K562 (cell line): ENCODE measurements around the gene CACNA1S.

ENCODE experiments used
- BACH1 ChIP-seq: fragments of 200-800 bp; sonication (Bioruptor generic); IDR thresholded peaks from 2 replicates; pipeline ENCODE4 v1.6.1; 2016; ENCODE audit warnings: missing genetic modification characterization, missing compliant biosample characterization
- EP300 ChIP-seq: IDR thresholded peaks from 2 replicates; pipeline ENCODE4 v1.6.1; 2012; ENCODE audit warnings: low read length, improper control_type of control experiment
- NR3C1 ChIP-seq: sonication (generic); formaldehyde crosslinking; IDR thresholded peaks from 2 replicates; pipeline ENCODE4 v1.8.1; 2022; ENCODE audit warnings: missing genetic modification reagents
- POLR2A ChIP-seq: fragments of 450-650 bp; conservative IDR thresholded peaks from 2 replicates; pipeline ENCODE4 v1.6.1; 2016
- RHOXF2B ChIP-seq: fragments of 250-450 bp; sonication (Bioruptor Pico); conservative IDR thresholded peaks from 2 replicates; pipeline ENCODE4 v1.5.1; 2021
- SRSF1 ChIP-seq: fragments of 200-400 bp; formaldehyde crosslinking; IDR thresholded peaks from 2 replicates; pipeline ENCODE4 v1.6.1; 2017; ENCODE audit warnings: mild to moderate bottlenecking, low read depth, low read length, moderate library complexity
- TAF1 ChIP-seq: IDR thresholded peaks from 2 replicates; pipeline ENCODE4 v1.6.1; 2011; ENCODE audit warnings: mild to moderate bottlenecking, low read length, moderate library complexity; ENCODE audit not compliant: insufficient read depth, control insufficient read depth, severe bottlenecking; ENCODE audit errors: extremely low read depth
- TF ChIP-seq, protein P1 (sequence below), 3 experiments: IDR thresholded peaks in 2 of 3; conservative IDR thresholded peaks in 1 of 3; 2 replicates each; pipeline ENCODE4 v1.5.1; 2011 to 2012; ENCODE audit warnings: low read length in 3 of 3, mild to moderate bottlenecking in 3 of 3, control low read depth in 2 of 3, improper control_type of control experiment in 1 of 3, inconsistent platforms in 1 of 3, low read depth in 1 of 3, mixed read lengths in 1 of 3, moderate library complexity in 1 of 3; ENCODE audit not compliant: insufficient read depth in 2 of 3
- TF ChIP-seq, protein P2 (sequence below): fragments of 450-650 bp; IDR thresholded peaks from 2 replicates; pipeline ENCODE4 v1.7.0; 2016; ENCODE audit warnings: borderline replicate concordance
- TF ChIP-seq, protein P3 (sequence below): sonication (generic); formaldehyde crosslinking; IDR thresholded peaks from 2 replicates; pipeline ENCODE4 v1.8.1; 2022; ENCODE audit warnings: missing genetic modification reagents

DNA sequence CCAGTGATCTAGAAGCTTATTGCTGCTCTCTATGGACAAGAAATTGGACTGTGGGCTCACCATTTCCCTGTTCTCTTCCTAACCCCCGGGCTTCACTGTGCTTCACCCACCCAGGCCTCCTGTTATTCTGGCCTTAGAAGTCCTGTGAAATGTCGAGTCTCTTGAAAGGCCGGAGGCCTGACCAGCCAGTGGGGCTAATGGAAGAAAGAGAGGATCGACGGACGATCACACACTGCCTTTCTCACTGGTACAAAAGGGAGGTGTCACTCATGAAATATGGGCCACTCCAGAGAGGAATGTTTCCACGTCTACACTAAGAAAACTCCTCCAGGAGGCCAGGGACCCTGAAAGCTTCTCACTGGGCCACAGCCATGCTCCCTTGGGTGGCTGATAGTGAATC lies 36.1 kb downstream of the CACNA1S start:
- TF ChIP-seq, protein P1, sequence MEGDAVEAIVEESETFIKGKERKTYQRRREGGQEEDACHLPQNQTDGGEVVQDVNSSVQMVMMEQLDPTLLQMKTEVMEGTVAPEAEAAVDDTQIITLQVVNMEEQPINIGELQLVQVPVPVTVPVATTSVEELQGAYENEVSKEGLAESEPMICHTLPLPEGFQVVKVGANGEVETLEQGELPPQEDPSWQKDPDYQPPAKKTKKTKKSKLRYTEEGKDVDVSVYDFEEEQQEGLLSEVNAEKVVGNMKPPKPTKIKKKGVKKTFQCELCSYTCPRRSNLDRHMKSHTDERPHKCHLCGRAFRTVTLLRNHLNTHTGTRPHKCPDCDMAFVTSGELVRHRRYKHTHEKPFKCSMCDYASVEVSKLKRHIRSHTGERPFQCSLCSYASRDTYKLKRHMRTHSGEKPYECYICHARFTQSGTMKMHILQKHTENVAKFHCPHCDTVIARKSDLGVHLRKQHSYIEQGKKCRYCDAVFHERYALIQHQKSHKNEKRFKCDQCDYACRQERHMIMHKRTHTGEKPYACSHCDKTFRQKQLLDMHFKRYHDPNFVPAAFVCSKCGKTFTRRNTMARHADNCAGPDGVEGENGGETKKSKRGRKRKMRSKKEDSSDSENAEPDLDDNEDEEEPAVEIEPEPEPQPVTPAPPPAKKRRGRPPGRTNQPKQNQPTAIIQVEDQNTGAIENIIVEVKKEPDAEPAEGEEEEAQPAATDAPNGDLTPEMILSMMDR (IDR thresholded peaks at IDR 0.05 in 2 of 3, conservative IDR thresholded peaks at IDR 0.05 in 1 of 3; ENCODE audit: insufficient read depth in 2 of 3, low read depth in 1 of 3, low read length in 3 of 3): no peak
- TF ChIP-seq NR3C1 (CRISPR knock-in tag) (no peak), TAF1 (no peak), BACH1 (tag) (no peak), POLR2A (no peak), SRSF1 (no peak), EP300 (no peak), RHOXF2B (no peak)
- TF ChIP-seq, protein P2, sequence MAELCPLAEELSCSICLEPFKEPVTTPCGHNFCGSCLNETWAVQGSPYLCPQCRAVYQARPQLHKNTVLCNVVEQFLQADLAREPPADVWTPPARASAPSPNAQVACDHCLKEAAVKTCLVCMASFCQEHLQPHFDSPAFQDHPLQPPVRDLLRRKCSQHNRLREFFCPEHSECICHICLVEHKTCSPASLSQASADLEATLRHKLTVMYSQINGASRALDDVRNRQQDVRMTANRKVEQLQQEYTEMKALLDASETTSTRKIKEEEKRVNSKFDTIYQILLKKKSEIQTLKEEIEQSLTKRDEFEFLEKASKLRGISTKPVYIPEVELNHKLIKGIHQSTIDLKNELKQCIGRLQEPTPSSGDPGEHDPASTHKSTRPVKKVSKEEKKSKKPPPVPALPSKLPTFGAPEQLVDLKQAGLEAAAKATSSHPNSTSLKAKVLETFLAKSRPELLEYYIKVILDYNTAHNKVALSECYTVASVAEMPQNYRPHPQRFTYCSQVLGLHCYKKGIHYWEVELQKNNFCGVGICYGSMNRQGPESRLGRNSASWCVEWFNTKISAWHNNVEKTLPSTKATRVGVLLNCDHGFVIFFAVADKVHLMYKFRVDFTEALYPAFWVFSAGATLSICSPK: no peak
- TF ChIP-seq, protein P3, sequence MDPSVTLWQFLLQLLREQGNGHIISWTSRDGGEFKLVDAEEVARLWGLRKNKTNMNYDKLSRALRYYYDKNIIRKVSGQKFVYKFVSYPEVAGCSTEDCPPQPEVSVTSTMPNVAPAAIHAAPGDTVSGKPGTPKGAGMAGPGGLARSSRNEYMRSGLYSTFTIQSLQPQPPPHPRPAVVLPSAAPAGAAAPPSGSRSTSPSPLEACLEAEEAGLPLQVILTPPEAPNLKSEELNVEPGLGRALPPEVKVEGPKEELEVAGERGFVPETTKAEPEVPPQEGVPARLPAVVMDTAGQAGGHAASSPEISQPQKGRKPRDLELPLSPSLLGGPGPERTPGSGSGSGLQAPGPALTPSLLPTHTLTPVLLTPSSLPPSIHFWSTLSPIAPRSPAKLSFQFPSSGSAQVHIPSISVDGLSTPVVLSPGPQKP (CRISPR knock-in tag): no peak
